Activated T-cell treated with anti-CD3 and anti-CD28 coated beads for 48 hours (primary cell): ENCODE measurements around the gene PDE4B.
A peak's percentile ranks its signal among the peaks of the same experiment; 100 is the strongest.

Experiments
- DNase-seq: peaks from one replicate; pipeline ENCODE4 v3.0.0-alpha.2; 2020; ENCODE audit warnings: low read depth

The PDE4B gene

DNA sequence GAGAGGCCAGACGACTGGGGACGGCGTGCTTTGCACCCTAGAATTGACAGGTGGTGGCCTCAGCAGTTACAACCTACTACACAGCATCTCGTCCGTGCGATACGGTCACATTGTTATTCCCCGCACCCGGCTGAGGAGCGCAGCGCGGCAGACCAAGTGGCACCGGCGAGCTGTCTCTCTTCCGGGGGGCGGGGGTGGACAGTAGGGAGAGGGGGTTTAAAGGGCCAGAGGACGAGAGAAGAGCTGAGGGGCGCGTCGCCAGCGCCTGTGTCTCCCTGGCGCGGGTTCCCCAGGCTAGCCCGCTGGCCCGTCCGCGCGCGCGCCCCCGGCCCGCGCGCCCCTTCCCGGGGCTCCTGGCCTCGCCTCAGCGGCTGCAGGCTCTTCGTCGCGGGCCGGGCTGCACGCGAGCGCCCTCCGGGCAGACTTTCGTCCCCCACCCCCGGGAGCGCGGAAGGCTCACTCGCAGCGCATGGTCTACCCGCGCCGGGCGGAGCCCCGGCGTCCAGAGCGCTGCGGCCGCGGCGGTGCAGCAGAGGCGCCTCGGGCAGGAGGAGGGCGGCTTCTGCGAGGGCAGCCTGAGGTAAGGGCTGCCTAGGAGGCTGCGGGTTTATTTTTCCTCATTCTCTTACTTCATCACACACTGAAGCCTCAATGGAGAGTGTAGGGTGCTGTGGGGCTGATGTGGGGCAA is at the start of gene PDE4B:
Gene PDE4B, plus strand, starts transcription at position 227 of the 690 bp plus-strand sequence.
- no peak for DNase-seq

DNA sequence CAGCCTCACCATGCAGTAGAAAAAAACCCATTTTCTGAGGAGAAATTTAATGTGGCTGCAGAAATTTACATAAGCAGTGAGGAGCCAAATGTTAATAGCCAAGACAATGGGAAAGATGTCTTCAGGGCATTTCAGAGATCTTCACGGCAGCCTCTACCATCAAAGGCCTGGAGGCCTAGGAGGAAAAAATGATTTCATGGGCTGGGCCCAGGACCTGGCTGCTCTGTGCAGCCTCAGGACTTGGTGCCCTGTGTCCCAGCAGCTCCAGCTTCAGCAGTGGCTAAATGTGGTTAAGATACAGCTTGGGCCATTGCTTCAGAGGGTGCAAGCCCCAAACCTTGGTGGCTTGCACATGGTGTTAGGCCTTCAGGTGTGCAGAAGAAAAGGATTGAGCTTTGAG is 48.0 kb upstream of the PDE4B start:
- no peak for DNase-seq

GRCh38 chr1:65751961-65752360 is 40.7 kb upstream of the PDE4B start:
- DNase-seq: no peak

DNA sequence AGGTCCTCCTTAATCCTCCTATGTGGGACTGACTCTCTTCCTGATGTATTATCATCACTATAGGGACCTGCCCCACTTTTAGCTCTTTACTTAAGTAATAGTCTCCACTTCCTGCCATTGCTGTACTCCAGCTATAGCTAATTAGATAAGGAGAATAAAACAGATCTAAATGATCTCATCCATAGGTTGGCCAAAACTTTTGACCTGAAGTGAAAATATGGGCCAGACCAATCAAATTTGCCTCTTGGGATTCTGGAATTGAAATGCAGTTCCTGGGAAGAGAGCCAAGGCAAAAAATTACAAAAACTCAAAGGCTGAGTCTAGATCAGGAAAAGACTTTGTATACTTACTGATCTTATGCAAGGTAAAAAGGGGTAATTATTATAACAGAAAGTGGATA is 36.1 kb upstream of the PDE4B start:
- DNase-seq: no peak

- DNase-seq: no peak
Measured at GRCh38 chr1:65757531-65757930, 35.2 kb upstream of the PDE4B start.

DNA sequence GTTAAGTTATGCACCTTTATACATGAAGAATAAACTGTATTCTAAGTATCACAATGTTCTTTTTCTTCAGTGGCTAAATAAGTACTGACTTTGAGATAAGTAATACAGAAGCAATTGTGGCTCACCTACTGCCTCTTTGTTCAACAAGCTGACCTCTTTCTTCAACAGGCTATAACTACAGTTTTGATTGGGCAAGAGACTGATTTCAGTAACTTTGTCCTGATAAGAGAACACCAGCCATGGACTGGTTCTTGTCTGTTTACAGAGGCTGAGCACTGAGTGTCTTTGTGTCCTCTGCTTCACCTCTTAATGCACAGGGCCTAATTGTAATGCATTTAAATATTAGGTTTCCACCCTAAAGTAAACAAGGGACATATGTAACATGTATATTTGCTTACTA is 34.6 kb upstream of the PDE4B start:
- DNase-seq: no peak

GRCh38 chr1:65759516-65759915 is 33.2 kb upstream of the PDE4B start:
- no peak for DNase-seq

DNA sequence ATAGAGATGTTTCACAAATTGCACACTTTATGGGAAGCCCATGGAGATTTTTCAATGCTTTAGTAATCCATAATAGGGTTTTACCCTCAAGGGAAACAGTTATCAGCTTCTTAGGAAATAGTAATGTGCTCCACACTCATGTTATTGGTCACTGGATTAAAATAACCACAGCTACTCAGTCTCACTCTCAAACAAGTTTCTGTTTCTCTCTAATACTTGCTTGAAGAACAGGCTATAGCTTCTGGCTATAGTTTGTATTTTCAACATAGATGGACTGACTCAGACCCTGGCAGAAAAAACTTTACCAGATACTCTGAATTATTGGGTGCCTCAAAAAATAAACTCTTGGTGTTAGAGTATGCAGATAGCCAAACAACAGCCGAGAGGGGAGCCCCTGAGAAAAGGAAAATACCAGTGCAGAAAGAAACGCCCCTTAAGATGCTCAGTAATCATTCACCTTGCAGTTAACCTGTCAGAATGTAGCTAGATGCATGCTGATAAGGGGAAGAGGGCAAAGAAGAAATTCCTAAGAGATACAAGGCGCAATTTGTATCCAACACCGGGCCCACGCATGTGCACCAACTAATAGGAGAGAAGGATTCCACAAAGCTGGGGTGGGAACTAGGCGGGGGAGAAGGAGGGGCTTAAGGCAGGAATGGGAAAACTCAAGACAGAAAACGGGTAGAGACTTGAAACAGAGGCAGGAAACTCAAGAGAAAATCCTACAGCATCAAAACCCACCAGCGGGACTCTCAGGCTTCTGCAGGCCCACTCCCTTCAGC is 30.4 kb upstream of the PDE4B start:
- no peak for DNase-seq

- DNase-seq: no peak
Measured at GRCh38 chr1:65764052-65764451, 28.6 kb upstream of the PDE4B start.

GRCh38 chr1:65765631-65766030 is 27.1 kb upstream of the PDE4B start:
- no peak for DNase-seq

DNA sequence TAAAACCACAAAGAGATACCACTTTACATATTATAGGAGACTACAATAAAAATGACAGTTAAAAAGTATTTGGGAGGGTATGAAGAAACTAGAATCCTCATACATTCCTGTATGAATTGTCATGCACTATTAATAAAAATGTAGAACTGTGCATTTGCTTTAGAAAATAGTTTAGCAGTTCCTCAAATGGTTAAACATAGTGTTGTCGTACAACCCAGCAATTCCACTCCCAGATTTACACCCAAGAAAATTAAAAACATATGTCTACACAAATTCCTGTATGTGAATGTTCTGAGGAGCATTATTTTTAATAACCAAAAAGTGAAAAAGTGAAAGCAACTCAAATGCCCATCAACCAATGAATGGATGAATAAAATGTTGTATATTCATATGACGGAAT is 23.1 kb upstream of the PDE4B start:
- DNase-seq: no peak

- DNase-seq: no peak
Measured at GRCh38 chr1:65772607-65773006, 20.1 kb upstream of the PDE4B start.

GRCh38 chr1:65773391-65774123 is 19.1 kb upstream of the PDE4B start:
- no peak for DNase-seq

DNA sequence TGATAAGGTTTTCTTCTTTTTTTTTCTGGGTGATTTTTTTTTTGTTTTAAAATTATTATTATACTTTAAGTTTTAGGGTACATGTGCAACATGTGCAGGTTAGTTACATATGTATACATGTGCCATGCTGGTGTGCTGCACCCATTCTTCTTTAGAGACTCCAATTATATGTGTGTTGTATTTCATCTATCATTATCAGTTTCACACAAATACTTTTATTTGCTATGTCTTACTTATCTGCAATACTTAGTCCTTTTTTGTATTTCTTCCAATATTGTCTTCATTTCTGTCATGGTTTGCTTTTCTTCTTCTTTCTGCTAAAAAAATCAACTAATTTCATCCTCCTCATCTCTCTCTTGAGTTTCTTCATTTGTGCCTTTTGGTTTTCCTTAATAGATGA is 3.9 kb upstream of the PDE4B start:
- DNase-seq: no peak

DNA sequence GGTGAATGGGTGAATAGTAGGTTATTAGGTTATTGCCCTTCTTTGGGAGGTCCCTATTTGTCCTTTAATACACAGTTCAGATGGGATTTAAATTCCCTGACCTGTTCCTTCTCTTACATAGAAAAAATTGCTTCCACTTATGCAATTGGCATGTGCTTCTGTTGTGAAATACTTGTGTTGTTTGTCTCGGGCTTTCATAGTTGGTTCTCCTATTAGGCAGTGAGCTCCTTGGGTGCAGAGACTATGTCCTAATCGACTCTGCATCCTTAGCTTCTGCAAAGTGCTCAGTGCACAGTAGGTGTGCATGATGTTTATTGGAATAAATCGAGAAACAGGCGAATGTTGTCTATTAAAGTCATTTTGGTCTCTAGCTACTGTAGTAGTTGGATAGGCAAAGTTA is 1.3 kb upstream of the PDE4B start:
- DNase-seq: no peak

GRCh38 chr1:65791801-65792668 is 660 bp upstream of the PDE4B start:
- no peak for DNase-seq

GRCh38 chr1:65793359-65793732 is 651 bp downstream of the PDE4B start:
- no peak for DNase-seq

- DNase-seq: no peak
Measured at GRCh38 chr1:65795311-65795710, 2.6 kb downstream of the PDE4B start.

DNA sequence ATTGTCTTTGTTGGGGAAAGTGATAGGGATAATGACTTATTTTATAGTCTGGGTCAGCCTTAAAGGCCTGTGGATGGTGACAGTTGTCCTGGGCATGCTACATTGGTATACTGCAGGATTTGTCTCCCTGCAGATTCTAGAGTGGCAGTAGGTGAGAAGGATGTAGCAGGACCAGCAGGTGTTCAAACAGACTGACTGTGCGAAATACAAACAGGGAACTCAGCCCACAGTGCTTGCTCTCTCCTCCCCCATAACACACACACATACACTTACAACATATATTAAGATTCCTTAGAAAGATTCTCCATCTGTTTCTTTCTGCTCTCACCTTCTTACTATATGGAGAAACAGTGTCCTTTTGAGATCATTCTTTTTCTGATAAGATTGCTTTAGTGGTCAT is 6.9 kb downstream of the PDE4B start:
- no peak for DNase-seq

DNA sequence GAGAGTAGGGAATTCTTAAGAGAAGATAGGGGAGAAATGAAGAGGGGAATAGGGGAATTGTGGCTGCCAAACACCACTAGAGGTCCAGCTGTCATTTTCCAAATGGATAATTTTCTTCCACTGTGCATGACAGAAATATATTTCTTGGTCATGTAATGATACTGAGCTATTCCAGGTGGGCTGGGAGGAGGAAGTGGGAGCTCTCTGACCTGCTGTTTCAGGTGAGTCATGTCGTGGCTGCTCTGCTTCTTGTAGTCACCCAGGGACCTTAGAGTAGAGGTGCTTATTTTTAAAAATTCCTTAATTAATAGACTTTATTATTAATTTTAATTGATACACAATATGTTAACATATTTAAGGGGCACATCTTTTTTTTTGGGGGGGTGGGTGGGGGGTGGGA is 11.9 kb downstream of the PDE4B start:
- DNase-seq: no peak

GRCh38 chr1:65812065-65812464 is 19.4 kb downstream of the PDE4B start:
- peak; percentile 35 for DNase-seq

DNA sequence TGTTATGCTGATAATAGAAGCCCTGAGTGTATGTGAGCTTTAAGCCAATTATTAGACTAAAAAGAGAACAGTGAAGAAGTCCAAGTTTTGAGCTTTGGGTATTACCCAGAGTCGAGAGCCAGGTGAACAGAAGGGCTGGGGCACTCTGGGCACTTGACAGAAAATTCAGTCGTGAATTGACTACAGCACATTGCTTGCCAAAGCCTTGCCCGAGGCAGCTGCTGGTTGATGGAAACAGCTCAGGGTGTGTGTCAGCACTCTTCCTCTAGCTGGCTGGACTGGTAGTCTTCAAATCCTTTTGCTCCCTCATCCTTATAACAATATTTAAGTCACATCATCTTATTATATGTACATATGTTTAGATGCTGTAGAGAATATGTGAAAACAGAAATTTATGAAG is 21.3 kb downstream of the PDE4B start:
- DNase-seq: no peak
